GM19452 (cell line): ENCODE measurements around the gene CFD.
"Not testable (repeated sequence)": the region's sequence is repeated elsewhere in the genome, so short reads cannot be mapped to it uniquely, and the experiment has no call there.

ENCODE experiments used
- ATAC-seq: cut with Tn5 transposase; IDR thresholded peaks from one replicate; pipeline ENCODE4 v1.9.1; 2021; ENCODE audit not compliant: unreplicated experiment

Gene CFD

GRCh38 chr19:858868-859843, at the start of gene CFD:
Gene CFD, plus strand, starts transcription at chr19:859664. Its CDS starts 26 bp downstream, at chr19:859690.
- ATAC-seq, result no peak

DNA sequence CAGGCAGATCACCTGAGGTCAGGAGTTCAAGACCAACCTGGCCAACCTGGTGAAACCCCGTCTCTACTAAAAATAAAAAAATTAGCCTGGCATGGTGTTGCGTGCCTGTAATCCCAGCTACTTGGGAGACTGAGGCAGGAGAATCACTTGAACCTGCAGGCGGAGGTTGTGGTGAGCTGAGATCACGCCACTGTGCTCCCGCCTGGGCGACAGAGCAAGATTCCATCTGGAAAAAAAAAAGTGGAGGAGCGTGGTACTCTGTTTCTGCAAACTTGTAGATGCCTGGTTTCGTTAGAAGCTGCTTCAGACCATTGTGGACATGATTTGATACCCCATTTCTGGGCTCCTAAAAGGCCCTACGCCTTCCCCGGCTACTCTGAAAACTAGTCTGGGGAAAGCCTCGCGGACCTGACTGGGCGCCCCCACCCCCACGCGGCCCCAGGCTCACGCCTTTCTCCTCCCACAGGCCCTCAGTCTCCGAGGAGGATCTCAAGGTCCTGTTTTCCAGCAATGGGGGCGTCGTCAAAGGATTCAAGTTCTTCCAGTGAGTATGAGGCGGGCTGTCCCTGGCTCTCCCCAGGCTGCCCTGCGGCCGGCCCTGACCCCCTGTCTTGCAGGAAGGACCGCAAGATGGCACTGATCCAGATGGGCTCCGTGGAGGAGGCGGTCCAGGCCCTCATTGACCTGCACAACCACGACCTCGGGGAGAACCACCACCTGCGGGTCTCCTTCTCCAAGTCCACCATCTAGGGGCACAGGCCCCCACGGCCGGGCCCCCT, 49.2 kb upstream of the CFD start:
- no peak for ATAC-seq

DNA sequence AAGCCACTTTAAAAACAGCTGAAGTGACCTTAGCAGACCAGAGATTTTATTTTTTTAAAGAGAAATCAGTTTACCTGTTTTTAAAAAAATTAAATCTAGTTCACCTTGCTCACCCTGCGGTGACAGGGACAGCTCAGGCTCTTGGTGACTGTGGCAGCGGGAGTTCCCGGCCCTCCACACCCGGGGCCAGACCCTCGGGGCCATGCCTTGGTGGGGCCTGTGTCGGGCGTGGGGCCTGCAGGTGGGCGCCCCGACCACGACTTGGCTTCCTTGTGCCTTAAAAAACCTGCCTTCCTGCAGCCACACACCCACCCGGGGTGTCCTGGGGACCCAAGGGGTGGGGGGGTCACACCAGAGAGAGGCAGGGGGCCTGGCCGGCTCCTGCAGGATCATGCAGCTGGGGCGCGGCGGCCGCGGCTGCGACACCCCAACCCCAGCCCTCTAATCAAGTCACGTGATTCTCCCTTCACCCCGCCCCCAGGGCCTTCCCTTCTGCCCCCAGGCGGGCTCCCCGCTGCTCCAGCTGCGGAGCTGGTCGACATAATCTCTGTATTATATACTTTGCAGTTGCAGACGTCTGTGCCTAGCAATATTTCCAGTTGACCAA, 48.5 kb upstream of the CFD start:
- ATAC-seq, result no peak

GRCh38 chr19:811506-812048, 47.9 kb upstream of the CFD start:
- ATAC-seq, result no peak

- ATAC-seq, result no peak
Measured at GRCh38 chr19:812049-812746, 47.3 kb upstream of the CFD start.

DNA sequence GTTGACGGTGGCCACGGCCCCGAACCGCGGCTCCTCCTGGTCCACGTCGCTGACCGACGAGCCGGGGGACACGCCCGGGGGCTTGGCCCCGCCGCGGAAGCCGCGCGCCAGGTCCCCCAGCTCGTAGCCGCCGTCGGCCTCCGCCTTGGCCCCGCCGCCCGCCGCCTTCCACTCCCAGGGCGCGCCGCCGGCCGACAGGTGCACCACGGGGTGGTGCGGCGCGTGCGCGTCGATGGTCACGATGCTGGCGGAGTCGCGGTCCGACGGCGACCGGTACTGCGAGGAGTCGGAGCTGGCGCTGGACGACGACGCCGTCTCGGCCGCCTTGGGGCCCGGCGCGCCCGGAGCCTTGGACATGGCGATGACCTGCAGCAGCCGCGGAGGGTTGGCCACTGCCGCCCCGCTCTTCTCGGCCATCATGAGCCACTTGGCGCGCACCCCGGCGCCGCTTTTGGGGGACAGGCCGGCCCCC, 46.7 kb upstream of the CFD start:
- no peak for ATAC-seq

- ATAC-seq, result no peak
Measured at GRCh38 chr19:813219-814151, 46.0 kb upstream of the CFD start.

DNA sequence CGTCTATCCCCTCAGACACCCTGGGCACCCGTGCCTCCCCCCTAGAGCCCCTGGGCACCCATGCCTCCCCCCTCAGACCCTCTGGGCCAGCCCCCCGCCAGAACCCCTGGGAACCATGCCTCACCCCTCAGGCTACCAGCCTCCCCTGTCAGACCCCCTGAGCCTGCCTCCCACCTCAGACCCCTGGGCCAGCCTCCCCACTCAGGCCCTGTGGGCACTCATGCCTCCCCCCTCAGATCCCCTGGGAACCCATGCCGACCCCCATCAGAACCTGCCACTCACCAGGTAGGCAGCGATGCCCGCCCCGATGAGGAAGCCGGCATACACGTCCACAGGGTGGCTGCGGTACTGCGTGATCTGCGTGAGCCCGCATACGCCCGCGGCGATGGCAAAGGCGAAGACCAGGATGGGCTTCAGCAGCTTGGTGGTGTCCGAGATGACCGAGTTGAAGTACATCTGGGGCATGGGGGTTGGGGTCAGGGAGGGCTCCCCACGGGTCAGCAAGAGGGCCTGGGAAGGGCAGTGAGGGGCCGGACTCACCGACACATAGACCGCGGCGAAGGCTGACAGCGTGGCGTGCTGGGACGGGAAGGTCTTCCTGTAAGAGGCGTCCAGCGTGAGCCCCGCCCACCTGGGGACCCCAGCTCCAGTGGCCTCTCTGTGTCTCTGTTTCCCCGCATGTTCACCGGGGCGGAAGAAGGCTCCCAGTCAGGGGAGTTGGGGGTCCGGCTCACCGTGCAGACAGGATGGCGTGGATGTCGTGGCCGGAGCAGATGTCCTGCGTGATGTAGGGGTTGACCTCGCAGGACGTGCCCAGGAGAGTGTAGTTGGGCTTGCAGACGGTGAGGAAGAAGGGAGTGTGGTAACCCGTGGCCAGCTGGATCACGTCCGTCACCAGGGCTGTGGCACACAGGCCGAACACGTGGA, 45.0 kb upstream of the CFD start:
- no peak for ATAC-seq

- ATAC-seq, result no peak
Measured at GRCh38 chr19:815079-815774, 44.2 kb upstream of the CFD start.

GRCh38 chr19:815775-816499, 43.5 kb upstream of the CFD start:
- ATAC-seq, result no peak

DNA sequence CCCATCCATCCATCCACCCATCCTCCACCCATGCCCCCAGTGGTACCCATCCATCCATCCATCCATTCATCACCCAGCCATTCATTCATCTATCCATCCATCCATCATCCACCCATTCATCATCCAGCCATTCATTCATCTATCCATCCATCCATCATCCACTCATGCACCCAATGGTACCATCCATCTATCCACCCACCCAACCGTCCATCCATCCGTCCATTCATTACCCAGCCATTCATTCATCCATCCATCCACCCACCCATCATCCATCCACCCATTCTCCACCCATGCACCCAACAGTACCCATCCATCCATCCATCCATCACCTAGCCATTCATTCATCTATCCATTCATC, 43.0 kb upstream of the CFD start:
- ATAC-seq, result no peak

DNA sequence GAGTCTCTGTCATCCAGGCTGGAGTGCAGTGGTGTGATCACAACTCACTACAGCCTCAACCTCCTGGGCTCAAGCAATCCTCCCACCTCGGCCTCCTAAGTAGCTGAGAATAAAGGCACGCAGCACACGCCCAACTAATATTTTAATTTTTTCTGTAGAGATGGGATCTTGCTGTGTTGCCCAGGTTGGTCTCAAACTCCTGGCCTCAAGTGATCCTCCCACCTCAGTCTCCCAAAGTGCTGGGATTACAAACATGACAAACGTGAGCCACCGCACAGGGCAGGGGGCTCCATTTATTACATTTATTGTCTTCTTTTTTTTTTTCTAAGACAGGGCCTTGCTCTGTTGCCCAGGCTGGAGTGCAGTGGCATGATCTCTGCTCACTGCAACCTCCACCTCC, 39.3 kb upstream of the CFD start:
- ATAC-seq, result not testable (repeated sequence)

DNA sequence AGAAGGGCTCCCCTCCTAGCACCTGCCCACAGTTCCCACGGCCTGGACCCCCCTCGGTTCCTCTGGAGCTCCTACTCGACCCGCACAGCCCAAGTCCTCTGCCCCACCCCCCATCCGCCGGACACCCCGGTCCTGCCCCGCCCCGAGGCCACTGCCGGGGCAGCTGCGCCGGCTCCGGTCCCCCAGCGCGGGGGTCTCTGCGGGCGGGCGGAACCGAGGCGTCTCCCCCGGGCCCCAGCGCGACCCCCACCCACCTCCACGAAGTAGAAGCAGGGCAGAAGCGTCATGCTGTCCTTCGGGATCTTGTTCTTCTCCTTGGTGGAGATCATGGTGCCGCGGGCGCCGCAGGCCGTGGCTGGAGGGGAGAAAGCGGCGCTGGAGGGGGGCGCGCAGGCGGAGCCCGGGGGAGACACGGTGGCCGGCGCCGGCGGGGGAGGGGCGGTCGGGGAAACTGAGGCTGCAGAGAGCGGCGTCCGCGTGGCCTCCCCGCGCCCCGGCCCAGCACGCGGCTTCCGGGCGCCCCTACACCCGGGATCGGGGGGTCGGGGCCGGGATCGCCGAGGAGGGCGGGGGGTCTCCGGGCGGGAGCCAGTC, 38.1 kb upstream of the CFD start:
- ATAC-seq, result no peak

GRCh38 chr19:821825-822503, 37.5 kb upstream of the CFD start, which contains the start of gene PLPPR3:
Gene PLPPR3, minus strand, starts transcription at chr19:821955. Its CDS starts 396 bp downstream, at chr19:821559.
- no peak for ATAC-seq

GRCh38 chr19:823565-824121, 35.8 kb upstream of the CFD start:
- ATAC-seq, result no peak

DNA sequence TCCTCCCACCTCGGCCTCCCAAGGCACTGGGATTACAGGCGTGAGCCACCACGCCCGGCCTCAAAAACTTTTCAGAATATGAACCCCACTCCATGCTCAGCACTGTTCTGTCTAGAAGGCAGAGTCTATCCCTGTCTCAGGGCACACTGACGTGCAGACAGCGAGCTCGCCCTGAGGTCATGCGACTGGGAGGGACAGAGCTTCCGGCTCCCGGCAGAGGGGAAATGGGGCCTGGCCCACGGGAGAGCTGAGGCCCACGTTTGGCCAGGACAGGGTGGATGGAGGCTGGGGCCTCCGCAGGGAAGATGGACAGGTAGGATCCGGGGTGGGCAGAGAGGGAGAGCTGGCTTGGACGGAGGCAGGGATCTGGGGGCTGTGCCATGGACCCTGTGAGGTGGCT, 34.6 kb upstream of the CFD start:
- ATAC-seq, result no peak
